HEK293T (cell line): ENCODE data around the gene ANO3.

Experiments
- ARNT ChIP-seq: fragments of 450-650 bp; IDR thresholded peaks from 2 replicates; pipeline ENCODE4 v1.6.1; 2017; ENCODE audit warnings: mild to moderate bottlenecking
- BHLHE40 ChIP-seq: fragments of 450-650 bp; IDR thresholded peaks from 2 replicates; pipeline ENCODE4 v1.6.1; 2016; ENCODE audit warnings: mild to moderate bottlenecking, moderate library complexity, borderline replicate concordance
- CTBP1 ChIP-seq: fragments of 450-650 bp; IDR thresholded peaks from 2 replicates; pipeline ENCODE4 v1.6.1; 2016; ENCODE audit warnings: borderline replicate concordance
- ELF4 ChIP-seq: fragments of 450-650 bp; IDR thresholded peaks from 2 replicates; pipeline ENCODE4 v1.6.1; 2017; ENCODE audit warnings: antibody characterized with exemption
- FOXA1 ChIP-seq: fragments of 450-650 bp; IDR thresholded peaks from 2 replicates; pipeline ENCODE4 v1.6.1; 2016; ENCODE audit warnings: mild to moderate bottlenecking
- FOXK2 ChIP-seq: fragments of 450-650 bp; IDR thresholded peaks from 2 replicates; pipeline ENCODE4 v1.6.1; 2016; ENCODE audit warnings: mild to moderate bottlenecking
- FOXM1 ChIP-seq: fragments of 450-650 bp; IDR thresholded peaks from 2 replicates; pipeline ENCODE4 v1.6.1; 2017; ENCODE audit warnings: mild to moderate bottlenecking, borderline replicate concordance
- HDGF ChIP-seq: fragments of 450-650 bp; IDR thresholded peaks from 2 replicates; pipeline ENCODE4 v1.6.1; 2017; ENCODE audit warnings: antibody characterized with exemption, borderline replicate concordance
- NFRKB ChIP-seq: fragments of 450-650 bp; IDR thresholded peaks from 2 replicates; pipeline ENCODE4 v1.6.1; 2016; ENCODE audit warnings: mild to moderate bottlenecking, moderate library complexity
- SP1 ChIP-seq: fragments of 450-650 bp; IDR thresholded peaks from 2 replicates; pipeline ENCODE4 v1.6.1; 2017
- SUZ12 ChIP-seq: fragments of 450-650 bp; IDR thresholded peaks from 2 replicates; pipeline ENCODE4 v1.6.1; 2016; ENCODE audit warnings: mild to moderate bottlenecking
- TARDBP ChIP-seq: fragments of 450-650 bp; IDR thresholded peaks from 2 replicates; pipeline ENCODE4 v1.6.1; 2016
- ZNF384 ChIP-seq: fragments of 450-650 bp; IDR thresholded peaks from 2 replicates; pipeline ENCODE4 v1.6.1; 2016
- TF ChIP-seq, protein P1 (sequence below): fragments of 450-650 bp; IDR thresholded peaks from 2 replicates; pipeline ENCODE4 v1.6.1; 2016

DNA sequence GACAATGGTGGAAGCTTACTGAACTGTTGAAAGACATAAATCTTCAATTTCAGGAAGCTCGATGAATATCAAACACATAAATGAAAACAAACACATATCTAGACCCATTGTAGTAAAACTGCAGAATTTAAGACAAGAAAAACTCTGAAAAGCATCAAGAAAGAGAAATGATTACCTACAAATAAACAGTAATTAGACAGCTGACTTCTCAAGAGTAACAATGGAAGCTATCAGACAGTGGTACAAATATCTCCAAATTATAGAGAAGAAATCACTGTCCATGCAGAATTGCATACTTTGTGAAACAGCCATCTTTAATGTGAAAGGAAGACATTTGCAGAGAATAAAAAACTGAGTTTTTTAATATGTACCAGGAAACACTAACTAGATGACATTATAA is 45.7 kb downstream of the ANO3 start:
- TF ChIP-seq TARDBP = no peak
- TF ChIP-seq FOXA1 = no peak
- TF ChIP-seq SP1 = no peak
- TF ChIP-seq HDGF = no peak
- TF ChIP-seq FOXK2 = no peak
- no peak for TF ChIP-seq BHLHE40
- TF ChIP-seq ELF4 = no peak
- TF ChIP-seq CTBP1 = no peak
- TF ChIP-seq FOXM1 = no peak
- no peak for TF ChIP-seq ZNF384
- TF ChIP-seq, protein P1, sequence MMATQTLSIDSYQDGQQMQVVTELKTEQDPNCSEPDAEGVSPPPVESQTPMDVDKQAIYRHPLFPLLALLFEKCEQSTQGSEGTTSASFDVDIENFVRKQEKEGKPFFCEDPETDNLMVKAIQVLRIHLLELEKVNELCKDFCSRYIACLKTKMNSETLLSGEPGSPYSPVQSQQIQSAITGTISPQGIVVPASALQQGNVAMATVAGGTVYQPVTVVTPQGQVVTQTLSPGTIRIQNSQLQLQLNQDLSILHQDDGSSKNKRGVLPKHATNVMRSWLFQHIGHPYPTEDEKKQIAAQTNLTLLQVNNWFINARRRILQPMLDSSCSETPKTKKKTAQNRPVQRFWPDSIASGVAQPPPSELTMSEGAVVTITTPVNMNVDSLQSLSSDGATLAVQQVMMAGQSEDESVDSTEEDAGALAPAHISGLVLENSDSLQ = no peak
- no peak for TF ChIP-seq NFRKB
- no peak for TF ChIP-seq SUZ12
- TF ChIP-seq ARNT = no peak
